GM12865 (cell line): ENCODE measurements around the gene PRODH.
"Not testable (repeated sequence)": the region's sequence is repeated elsewhere in the genome, so short reads cannot be mapped to it uniquely, and the experiment has no call there.

Experiments used
- DNase-seq: peaks from one replicate; pipeline ENCODE4 v3.0.0; 2010; ENCODE audit warnings: low read depth
- H3K4me3 ChIP-seq: 2 replicates; pipeline ENCODE4 v1.5.1; 2011; ENCODE audit warnings: mild to moderate bottlenecking, low read depth, low read length, control low read depth
- CTCF ChIP-seq: IDR thresholded peaks from 2 replicates; pipeline ENCODE4 v1.5.1; 2011; ENCODE audit warnings: low read length, control low read depth, low read depth, inconsistent platforms; ENCODE audit not compliant: insufficient read depth; ENCODE audit errors: missing control alignments

Gene PRODH

GRCh38 chr22:18933914-18934313 is 2.2 kb downstream of the PRODH start:
- no peak for DNase-seq
- TF ChIP-seq CTCF: no peak
- no peak overlapping the region for H3K4me3 ChIP-seq

GRCh38 chr22:18931905-18932652 is 4.0 kb downstream of the PRODH start:
- no peak overlapping the region for H3K4me3 ChIP-seq
- DNase-seq: no peak
- no peak for TF ChIP-seq CTCF

GRCh38 chr22:18929459-18929858 is 6.6 kb downstream of the PRODH start:
- H3K4me3 ChIP-seq: no peak overlapping the region
- TF ChIP-seq CTCF: no peak
- DNase-seq: no peak

GRCh38 chr22:18927573-18927972 is 8.5 kb downstream of the PRODH start:
- no peak for DNase-seq
- no peak for TF ChIP-seq CTCF
- no peak overlapping the region for H3K4me3 ChIP-seq

GRCh38 chr22:18927020-18927419 is 9.1 kb downstream of the PRODH start:
- H3K4me3 ChIP-seq: no peak overlapping the region
- TF ChIP-seq CTCF: no peak
- no peak for DNase-seq

GRCh38 chr22:18925368-18926064 is 10.6 kb downstream of the PRODH start:
- H3K4me3 ChIP-seq: no peak overlapping the region
- no peak for TF ChIP-seq CTCF
- DNase-seq: no peak

GRCh38 chr22:18920257-18920902 is 15.7 kb downstream of the PRODH start:
- not testable (repeated sequence) for DNase-seq, H3K4me3 ChIP-seq

GRCh38 chr22:18917818-18918217 is 18.3 kb downstream of the PRODH start:
- not testable (repeated sequence) for DNase-seq, H3K4me3 ChIP-seq

- not testable (repeated sequence) for DNase-seq, H3K4me3 ChIP-seq
Observed at GRCh38 chr22:18915550-18915949, 20.5 kb downstream of the PRODH start.

- H3K4me3 ChIP-seq, DNase-seq: not testable (repeated sequence)
Observed at GRCh38 chr22:18914558-18914957, 21.5 kb downstream of the PRODH start.
